ENCODE results near the gene SPECC1L. TPM values are rescaled to one million over a fixed set of nuclear protein-coding genes. Genes with fewer than 3 reads are reported as not detected.

The SPECC1L gene
- total and polyA plus RNA-seq, 2 of the 8 experiments (the other 6 are each of a cell fraction or from before 2014, with no cell fraction given) = 15.7 to 61.6 TPM

DNA sequence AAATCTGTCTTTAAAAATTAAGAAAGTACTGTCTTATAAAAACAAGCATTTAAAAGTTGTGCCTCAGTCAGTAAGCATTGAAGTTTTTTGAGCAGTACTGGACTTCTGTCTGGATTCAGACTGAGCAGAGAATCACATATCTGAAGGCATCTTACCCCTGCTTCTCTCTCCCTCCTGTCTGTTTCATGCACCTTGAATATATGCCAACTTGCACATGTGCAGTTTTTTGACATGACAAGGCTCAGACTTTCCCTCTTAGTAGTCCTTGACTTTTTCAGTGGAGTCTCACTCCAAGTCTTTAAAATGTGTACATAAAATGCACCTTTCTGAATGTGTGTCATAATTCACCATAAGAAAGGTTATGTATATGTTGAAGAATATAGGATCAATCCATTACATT lies 19.8 kb downstream of the SPECC1L start:
- H4K20me1 ChIP-seq (replicated peaks in 1 of 2; ENCODE audit: control insufficient read depth in 1 of 2, insufficient read depth in 2 of 2, low read length in 2 of 2) = peaks cover 6 to 13% of the 10 kb centered on the region in 2 experiments
- no peak overlapping the region for H3K4me3 ChIP-seq (ENCODE audit: extremely low read depth in 1 of 4, insufficient read depth in 2 of 4, low read depth in 3 of 4, low read length in 4 of 4)
- H3K79me2 ChIP-seq (ENCODE audit: control insufficient read depth in 1 of 2, insufficient read depth in 2 of 2, low read length in 2 of 2) = peaks cover 0 to 60% of the 10 kb centered on the region in 2 experiments; a peak in 3 of 4 replicates
- no peak overlapping the region for H4K5ac ChIP-seq (ENCODE audit: insufficient read length, low read depth, low read length)
- H2BK20ac ChIP-seq (ENCODE audit: low read length) = no peak overlapping the region
- H4K91ac ChIP-seq (replicated peaks; ENCODE audit: insufficient read length, low read length) = no peak overlapping the region
- H2AK5ac ChIP-seq (ENCODE audit: low read depth, low read length) = no peak overlapping the region
- no peak overlapping the region for H2BK120ac ChIP-seq (replicated peaks; ENCODE audit: low read depth, low read length)
- no peak overlapping the region for H3K4ac ChIP-seq (replicated peaks; ENCODE audit: insufficient read length, low read depth, low read length)
- CTCF ChIA-PET (ENCODE audit: partially characterized antibody) = no interaction called here
- H2AFZ ChIP-seq (ENCODE audit: low read length) = no peak overlapping the region
- H3K14ac ChIP-seq (ENCODE audit: insufficient read length) = no peak overlapping the region
- POLR2A ChIA-PET (ENCODE audit: partially characterized antibody) = interaction anchor here (1.0 kb wide), 1 partner anchor 20 kb away, joined by 3 read pairs; the partner anchor contains the start of gene SPECC1L
- no peak overlapping the region for H2BK15ac ChIP-seq (ENCODE audit: low read length)
- H3K79me1 ChIP-seq (ENCODE audit: low read depth, low read length) = peaks cover 9% of the 10 kb centered on the region
- no peaks in the 10 kb centered on the region for H3K9me3 ChIP-seq (ENCODE audit: insufficient read depth in 2 of 2, low read depth in 1 of 2, low read length in 1 of 2)
- H3K9ac ChIP-seq (replicated peaks in 1 of 4; ENCODE audit: extremely low read depth in 1 of 4, low read depth in 3 of 4, low read length in 3 of 4) = no peak overlapping the region
- H3K56ac ChIP-seq (replicated peaks; ENCODE audit: insufficient read length, low read depth, low read length) = no peak overlapping the region
- FAIRE-seq (no peak), DNase-seq (ENCODE audit: low read depth in 1 of 2, low spot score in 2 of 2) (no peak)
- H3K4me1 ChIP-seq (replicated peaks in 1 of 4; ENCODE audit: control insufficient read depth in 3 of 4, insufficient read depth in 4 of 4, low read length in 3 of 4) = peaks cover 0 to 2% (median 0%) of the 10 kb centered on the region in 4 experiments; a peak in 2 of 7 replicates
- no peak overlapping the region for H3K4me2 ChIP-seq (ENCODE audit: insufficient read depth in 1 of 2, low read depth in 2 of 2, low read length in 2 of 2)
- H2BK12ac ChIP-seq (ENCODE audit: low read depth, low read length) = no peak overlapping the region
- H3K18ac ChIP-seq (ENCODE audit: extremely low read depth, low read length) = no peak overlapping the region
- no peaks in the 10 kb centered on the region for H3K23me2 ChIP-seq (ENCODE audit: low read depth, low read length)
- H3K27ac ChIP-seq (ENCODE audit: low read depth, low read length) = no peak overlapping the region
- H3K36me3 ChIP-seq (ENCODE audit: control insufficient read depth in 2 of 4, insufficient read depth in 4 of 4, low read length in 3 of 4) = no peaks in the 10 kb centered on the region
- H4K8ac ChIP-seq (ENCODE audit: extremely low read depth, insufficient read depth, low read length) = no peak overlapping the region
- H3K27me3 ChIP-seq (replicated peaks in 1 of 4; ENCODE audit: control insufficient read depth in 3 of 4, extremely low read depth in 1 of 4, insufficient read depth in 3 of 4, low read length in 3 of 4) = no peaks in the 10 kb centered on the region
- H3K23ac ChIP-seq (ENCODE audit: insufficient read length) = no peak overlapping the region
- no peak overlapping the region for H2BK5ac ChIP-seq (ENCODE audit: low read depth, low read length)
- TF ChIP-seq, protein P1, sequence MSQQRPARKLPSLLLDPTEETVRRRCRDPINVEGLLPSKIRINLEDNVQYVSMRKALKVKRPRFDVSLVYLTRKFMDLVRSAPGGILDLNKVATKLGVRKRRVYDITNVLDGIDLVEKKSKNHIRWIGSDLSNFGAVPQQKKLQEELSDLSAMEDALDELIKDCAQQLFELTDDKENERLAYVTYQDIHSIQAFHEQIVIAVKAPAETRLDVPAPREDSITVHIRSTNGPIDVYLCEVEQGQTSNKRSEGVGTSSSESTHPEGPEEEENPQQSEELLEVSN (IDR thresholded peaks at IDR 0.05) = no peak
- TF ChIP-seq GABPA (IDR thresholded peaks at IDR 0.05; ENCODE audit: borderline replicate concordance, insufficient read depth, low read length) (no peak), FOSL1 (IDR thresholded peaks at IDR 0.05; ENCODE audit: insufficient read depth, low read depth, low read length) (no peak), PHF8 (conservative IDR thresholded peaks at IDR 0.05; ENCODE audit: low read depth, low read length) (no peak), RNF2 (IDR thresholded peaks at IDR 0.05; ENCODE audit: borderline replicate concordance, low read depth, low read length, missing control alignments, poor library complexity, severe bottlenecking) (no peak)
- TF ChIP-seq, protein P2, sequence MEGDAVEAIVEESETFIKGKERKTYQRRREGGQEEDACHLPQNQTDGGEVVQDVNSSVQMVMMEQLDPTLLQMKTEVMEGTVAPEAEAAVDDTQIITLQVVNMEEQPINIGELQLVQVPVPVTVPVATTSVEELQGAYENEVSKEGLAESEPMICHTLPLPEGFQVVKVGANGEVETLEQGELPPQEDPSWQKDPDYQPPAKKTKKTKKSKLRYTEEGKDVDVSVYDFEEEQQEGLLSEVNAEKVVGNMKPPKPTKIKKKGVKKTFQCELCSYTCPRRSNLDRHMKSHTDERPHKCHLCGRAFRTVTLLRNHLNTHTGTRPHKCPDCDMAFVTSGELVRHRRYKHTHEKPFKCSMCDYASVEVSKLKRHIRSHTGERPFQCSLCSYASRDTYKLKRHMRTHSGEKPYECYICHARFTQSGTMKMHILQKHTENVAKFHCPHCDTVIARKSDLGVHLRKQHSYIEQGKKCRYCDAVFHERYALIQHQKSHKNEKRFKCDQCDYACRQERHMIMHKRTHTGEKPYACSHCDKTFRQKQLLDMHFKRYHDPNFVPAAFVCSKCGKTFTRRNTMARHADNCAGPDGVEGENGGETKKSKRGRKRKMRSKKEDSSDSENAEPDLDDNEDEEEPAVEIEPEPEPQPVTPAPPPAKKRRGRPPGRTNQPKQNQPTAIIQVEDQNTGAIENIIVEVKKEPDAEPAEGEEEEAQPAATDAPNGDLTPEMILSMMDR (IDR thresholded peaks at IDR 0.05; ENCODE audit: control extremely low read depth in 1 of 3, insufficient read depth in 1 of 3, low read depth in 1 of 3, low read length in 3 of 3) = no peak
